Islet precursor cell (in vitro differentiated cells): Measurements from ENCODE around the gene CRYBG1.

Experiments used
- DNase-seq: peaks from one replicate; pipeline ENCODE4 v3.0.0-alpha.2; 2018

CRYBG1 gene

GRCh38 chr6:106426250-106426970 lies 65.9 kb downstream of the CRYBG1 start:
- DNase-seq: no peak

GRCh38 chr6:106430466-106430865 lies 69.9 kb downstream of the CRYBG1 start:
- no peak for DNase-seq

- DNase-seq: no peak
These were observed 70.9 kb downstream of the CRYBG1 start for GRCh38 chr6:106431405-106431804.

DNA sequence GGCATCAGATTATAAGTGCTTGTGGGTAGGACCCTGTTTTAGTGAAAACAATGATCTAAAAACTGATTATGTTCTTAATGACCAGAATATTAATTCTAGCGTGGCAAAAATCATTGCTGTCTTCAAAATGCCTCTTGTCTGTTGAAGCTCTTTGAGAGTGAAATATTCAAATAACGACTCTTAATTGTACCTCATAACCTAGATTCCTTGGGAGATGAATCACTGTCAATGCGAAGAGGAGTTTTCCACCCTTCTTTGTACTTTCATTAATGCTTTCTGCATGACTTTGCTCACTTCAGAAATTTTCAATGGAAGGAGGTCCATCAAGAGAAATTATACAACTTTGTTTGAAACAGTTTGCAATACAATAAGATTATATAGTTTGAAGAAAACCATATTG lies 71.5 kb downstream of the CRYBG1 start:
- DNase-seq: no peak

DNA sequence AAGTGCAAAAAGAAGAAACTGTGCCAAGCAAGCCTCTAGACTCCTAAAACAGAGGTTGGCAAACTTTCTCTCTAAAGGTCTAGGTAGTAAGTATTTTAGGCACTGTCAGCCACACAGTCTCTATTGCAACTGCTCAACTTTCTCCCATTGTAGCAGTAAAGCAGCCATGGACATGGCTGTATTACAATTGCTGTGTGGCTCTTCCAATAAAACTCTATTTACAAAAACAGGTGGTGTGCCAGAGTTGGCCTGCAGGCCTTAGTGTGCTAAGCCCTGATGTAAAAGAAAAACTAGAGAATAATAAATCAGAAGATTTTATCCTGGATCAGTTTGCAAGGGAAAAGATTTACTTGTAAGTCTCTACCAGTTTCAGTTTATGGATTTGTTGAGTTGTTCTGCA lies 74.0 kb downstream of the CRYBG1 start:
- DNase-seq: no peak

DNA sequence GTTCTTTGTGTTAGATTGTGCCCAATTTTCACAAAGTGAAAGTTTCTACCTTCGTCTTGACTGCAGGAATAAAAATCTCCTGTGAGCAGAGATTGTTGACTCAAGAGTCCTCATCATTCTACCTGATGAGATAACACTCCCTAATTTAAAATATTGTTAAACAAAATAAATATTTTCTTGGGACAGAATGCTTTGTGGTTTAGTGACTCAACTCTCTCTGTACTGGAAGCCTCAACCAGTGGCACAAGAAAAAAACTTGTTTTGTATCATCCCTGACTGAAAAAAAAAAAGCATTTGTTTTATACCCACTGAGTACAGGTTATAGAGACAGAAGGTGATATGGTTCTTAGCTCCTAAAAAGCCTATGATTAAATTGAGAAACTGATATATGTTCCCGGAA lies 78.9 kb downstream of the CRYBG1 start:
- DNase-seq: no peak

GRCh38 chr6:106440546-106440945 lies 80.0 kb downstream of the CRYBG1 start:
- no peak for DNase-seq

GRCh38 chr6:106442395-106442794 lies 81.9 kb downstream of the CRYBG1 start:
- no peak for DNase-seq

DNA sequence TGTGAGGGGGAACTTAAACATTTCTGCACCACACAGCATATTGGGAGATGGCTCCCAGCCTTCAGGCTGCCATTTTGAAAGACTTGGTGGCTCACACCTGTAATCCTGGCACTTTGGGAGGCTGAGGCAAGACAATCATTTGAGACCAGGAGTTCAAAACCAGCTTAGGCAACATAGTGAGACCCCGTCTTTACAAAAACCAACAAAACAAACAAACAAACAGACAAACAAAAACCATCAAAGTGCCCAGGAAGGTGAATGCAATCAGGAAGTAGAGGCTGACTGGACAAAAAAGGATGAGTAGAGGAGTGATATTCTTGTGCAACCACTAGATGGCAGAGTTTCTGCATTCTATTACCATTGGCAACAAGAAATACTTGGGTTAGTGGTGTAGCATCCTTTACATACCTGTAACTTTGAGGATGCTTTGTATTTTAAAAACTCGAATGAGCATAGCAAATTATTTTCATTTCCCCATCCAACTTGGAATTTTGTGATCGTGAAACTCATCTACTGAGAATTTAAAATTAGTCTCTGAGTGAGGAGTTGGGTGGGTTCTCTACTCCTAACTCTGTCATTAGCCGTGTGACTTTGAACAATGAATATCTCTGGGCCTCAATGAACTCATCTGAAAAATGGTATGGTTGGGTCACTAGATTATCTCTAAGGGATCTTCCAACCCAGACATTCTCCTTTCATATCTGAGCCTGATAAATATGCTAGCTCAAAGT lies 84.4 kb downstream of the CRYBG1 start:
- no peak for DNase-seq

- DNase-seq: no peak
These were observed 85.0 kb downstream of the CRYBG1 start for GRCh38 chr6:106445508-106445878.

- no peak for DNase-seq
These were observed 85.9 kb downstream of the CRYBG1 start for GRCh38 chr6:106446287-106446885.

DNA sequence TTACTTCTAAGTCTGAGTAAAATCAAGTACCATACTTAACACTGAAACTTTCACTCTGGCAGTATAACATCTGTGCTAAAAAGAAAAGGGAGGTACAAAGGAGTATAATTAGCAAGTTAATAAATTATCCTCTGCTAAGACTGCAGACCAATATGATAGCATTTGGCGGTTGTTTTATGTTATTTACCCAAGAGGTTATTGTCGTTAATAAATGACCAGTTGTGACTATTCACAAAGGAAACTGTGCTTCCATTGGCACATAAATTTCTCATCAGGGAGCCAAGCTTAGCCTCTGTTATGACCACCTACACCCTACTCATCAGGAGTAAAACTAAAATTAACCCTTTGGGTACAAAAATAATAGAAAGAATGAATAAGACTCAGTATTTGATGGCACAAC lies 86.5 kb downstream of the CRYBG1 start:
- DNase-seq: no peak

DNA sequence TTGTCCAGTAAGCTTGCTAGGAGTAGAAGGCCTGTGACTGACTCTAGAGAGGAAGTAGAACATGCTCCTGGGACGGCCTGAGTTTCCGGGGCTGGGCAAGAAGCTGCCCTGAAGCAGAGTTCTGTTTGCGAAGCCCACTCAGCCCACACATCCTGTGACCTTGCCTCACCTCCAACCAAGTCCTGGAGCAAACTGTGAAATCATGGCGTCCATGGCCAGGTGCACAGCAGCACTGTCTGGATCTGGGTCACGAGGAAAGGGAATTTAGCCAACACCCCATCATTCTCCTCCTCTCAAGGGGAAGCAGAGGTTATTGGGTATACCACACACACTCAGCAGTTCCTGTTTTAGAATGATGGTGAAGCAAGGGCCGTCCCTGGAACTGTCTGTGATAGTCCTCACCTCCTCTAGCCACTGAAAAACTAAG lies 87.5 kb downstream of the CRYBG1 start:
- DNase-seq: no peak

- DNase-seq: no peak
These were observed 90.1 kb downstream of the CRYBG1 start for GRCh38 chr6:106450653-106451052.

- no peak for DNase-seq
These were observed 90.9 kb downstream of the CRYBG1 start for GRCh38 chr6:106451439-106451838.

DNA sequence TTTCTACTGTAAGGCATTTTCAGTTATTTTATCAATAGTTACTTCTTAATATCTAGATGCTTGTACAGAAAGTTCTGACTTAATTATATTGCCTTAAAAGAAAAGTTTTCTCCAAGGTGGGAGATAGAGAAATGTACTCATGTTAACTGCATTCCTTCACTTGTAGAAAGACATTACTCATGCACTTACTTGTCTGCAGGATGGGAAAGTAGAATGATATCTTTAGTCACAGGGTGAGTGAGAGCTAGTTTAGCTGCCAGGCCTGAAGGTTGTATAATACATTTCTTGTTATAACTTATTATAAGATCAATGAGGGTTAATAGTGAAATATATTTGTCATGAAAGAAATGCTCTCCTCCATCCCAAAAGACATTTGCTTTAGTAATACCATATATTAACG lies 92.1 kb downstream of the CRYBG1 start:
- no peak for DNase-seq

DNA sequence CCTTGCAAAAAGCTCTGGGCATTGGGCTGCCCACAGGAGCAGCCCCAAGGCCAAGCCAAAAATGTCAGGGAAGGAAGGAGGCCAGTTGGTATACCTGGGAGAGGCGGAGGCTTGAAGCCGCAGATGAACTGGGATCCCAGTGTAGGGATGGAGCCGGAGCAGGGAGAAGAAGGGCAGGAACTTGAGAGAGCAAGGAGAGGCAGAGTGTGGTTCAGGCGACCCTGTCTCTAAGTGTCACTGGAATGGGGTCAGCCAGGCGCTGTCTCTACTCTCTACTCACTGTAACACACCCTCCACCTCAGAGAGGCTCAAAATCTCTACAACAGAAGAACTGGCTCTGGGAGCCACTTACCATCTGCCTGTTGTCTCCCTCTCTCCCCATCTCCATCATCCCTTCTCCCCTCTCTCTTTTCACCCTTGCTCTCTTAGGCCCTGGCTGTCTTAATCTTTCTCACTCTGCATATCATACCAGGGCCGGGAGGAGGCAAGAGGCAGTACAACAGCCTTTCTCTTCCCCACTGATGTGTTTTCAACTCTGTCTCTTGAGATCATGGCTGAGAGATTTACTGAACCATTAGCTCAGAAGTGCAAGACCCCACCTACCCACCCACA lies 93.3 kb downstream of the CRYBG1 start:
- no peak for DNase-seq

GRCh38 chr6:106456756-106457155 lies 96.2 kb downstream of the CRYBG1 start:
- DNase-seq: no peak

DNA sequence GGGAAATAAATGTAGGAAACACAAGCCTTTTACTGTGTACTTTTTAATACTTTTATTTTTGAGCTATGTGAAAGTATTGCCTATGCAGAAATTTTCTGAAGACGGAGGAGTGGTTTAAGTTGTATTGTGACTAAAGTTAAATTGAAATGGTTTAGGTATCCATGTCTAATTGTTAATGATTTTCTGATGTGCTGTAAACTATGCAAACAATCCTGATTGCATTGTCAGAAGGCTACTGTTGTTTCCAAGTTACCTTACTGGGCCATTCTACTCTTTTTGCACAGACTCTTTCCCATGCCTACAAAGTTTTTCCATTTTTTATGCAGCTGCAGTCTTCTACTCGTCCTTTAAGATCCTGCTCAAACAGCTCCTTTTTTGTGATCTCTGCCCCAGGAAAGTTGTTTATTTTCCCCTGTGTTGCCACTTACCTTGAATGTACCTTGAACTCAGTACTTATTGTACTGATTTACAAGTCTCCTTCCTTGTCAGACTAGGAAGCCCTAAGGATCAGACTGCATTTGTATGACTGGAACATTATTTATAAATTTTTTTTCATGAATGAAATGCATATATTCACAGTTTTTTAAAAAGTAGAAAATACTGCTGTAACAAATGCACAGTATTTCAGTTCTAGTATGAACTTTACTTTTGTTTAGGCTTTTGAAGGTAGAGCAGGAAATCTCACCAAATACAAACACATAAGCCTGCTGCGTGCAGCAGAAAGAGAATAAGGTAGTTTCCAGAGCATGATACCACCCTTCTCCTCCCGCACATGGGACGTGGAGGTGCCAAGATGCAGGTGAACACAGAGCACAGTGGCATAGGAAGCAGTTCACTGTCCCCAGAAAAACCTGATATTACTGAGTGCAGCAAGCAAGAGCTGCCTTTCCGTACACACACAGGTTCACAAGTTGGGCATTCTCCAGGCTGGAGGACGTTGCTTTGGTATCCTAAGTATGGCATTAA lies 97.8 kb downstream of the CRYBG1 start:
- DNase-seq: no peak

GRCh38 chr6:106460481-106460880 lies 100.0 kb downstream of the CRYBG1 start:
- DNase-seq: no peak

DNA sequence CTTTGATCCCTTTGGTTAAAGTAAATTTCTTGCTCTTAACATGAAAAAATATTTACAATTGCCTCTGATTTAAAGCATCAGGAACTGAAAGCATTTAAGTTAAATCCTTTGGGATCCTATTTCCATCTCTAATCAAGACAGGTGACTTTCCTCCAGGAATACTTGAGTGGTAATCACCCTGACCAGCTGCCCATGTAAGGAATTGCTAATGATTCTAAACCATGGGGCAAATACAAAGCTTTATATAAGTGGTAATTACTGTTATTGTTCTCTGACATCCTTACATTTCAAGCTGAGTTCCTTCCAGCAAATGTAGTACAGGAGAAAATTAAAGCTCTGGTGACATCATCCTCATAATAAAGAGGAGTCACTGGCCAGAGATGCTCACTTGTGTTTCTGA lies 100.6 kb downstream of the CRYBG1 start:
- DNase-seq: no peak

DNA sequence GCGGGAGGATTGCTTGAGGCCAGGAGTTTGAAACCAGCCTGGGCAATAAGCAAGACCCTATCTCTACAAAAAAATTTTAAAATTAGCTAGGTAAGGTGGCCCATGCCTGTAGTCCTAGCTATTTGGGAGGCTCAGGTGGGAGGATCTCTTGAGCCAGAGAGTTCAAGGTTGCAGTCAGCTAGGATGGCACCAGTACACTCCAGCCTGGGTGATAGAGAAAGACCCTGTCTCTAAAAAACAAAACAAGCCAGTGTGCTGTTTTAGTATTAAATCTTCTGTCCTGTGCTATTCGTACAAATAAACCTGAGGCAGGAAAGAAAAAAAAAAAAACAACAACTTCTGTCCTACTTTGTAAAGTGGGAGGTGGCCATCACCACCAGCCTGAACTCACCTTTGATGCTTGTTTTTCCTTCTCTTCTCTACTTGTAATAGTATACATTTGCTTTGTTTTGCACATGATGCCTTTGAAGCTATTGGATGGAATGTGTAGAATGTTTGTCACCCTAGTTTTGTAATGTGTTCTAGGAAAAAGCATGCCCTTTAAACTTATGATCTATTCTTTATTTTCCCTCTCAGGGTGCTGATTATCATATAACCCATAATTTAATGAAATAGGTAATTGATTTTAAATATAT lies 102.5 kb downstream of the CRYBG1 start:
- DNase-seq: no peak
